OCI-LY3 (cell line): ENCODE data around the gene TGIF1.
A peak's percentile ranks its signal among the peaks of the same experiment; 100 is the strongest.

Source experiments
- H2AFZ ChIP-seq: fragments of 200-600, 300-600 bp; shearing (Covaris generic); 2 replicates; pipeline ENCODE4 v1.6.0; 2014; ENCODE audit warnings: antibody characterized with exemption, low read depth, low read length
- H3K27ac ChIP-seq: fragments of 200-600, 300-600 bp; sonication (generic); 2 replicates; pipeline ENCODE4 v1.5.1; 2014; ENCODE audit warnings: mild to moderate bottlenecking, low read length, moderate library complexity, mixed read lengths
- H3K27me3 ChIP-seq: fragments of 200-600, 300-600 bp; sonication (generic); 2 replicates; pipeline ENCODE4 v1.6.1; 2014; ENCODE audit warnings: low read depth, low read length, mixed read lengths
- H3K36me3 ChIP-seq: fragments of 200-600, 300-600 bp; sonication (generic); replicated peaks from 2 replicates; pipeline ENCODE3; 2014; ENCODE audit warnings: low read depth, low read length, mixed read lengths
- H3K4me1 ChIP-seq: fragments of 300-600, 200-600 bp; sonication (generic); 2 replicates; pipeline ENCODE4 v1.6.1; 2014; ENCODE audit warnings: low read length, mixed read lengths
- H3K4me2 ChIP-seq: fragments of 200-600, 300-600 bp; sonication (generic); 2 replicates; pipeline ENCODE4 v1.6.1; 2014; ENCODE audit warnings: low read length, mixed read lengths
- H3K4me3 ChIP-seq: fragments of 300-600, 200-600 bp; sonication (generic); 2 replicates; pipeline ENCODE4 v1.5.1; 2014; ENCODE audit warnings: antibody characterized with exemption, mild to moderate bottlenecking, low read length, moderate library complexity
- H3K79me2 ChIP-seq: fragments of 300-600, 200-600 bp; shearing (Covaris generic); 2 replicates; pipeline ENCODE4 v1.6.1; 2014; ENCODE audit warnings: mild to moderate bottlenecking, low read length, mixed read lengths
- H3K9ac ChIP-seq: fragments of 300-600, 200-600 bp; shearing (Covaris generic); 2 replicates; pipeline ENCODE4 v1.6.0; 2014; ENCODE audit warnings: mild to moderate bottlenecking, low read length, moderate library complexity
- H3K9me3 ChIP-seq: fragments of 200-600, 300-600 bp; shearing (Covaris generic); 2 replicates; pipeline ENCODE4 v1.6.1; 2014; ENCODE audit warnings: low read length, mixed read lengths; ENCODE audit not compliant: insufficient read depth
- H4K20me1 ChIP-seq: fragments of 200-600, 300-600 bp; sonication (generic); 2 replicates; pipeline ENCODE4 v1.6.1; 2016; ENCODE audit warnings: low read length, mixed read lengths; ENCODE audit not compliant: insufficient read depth
- CTCF ChIP-seq: fragments of 200-600, 300-600 bp; sonication (generic); IDR thresholded peaks from 2 replicates; pipeline ENCODE4 v1.5.1; 2014; ENCODE audit warnings: antibody characterized with exemption, low read length, low read depth
- EZH2phosphoT487 ChIP-seq: fragments of 200-600 bp; shearing (Covaris generic); IDR thresholded peaks from 2 replicates; pipeline ENCODE4 v1.6.1; 2018; ENCODE audit warnings: antibody characterized with exemption, mixed run types, low read depth

TGIF1 gene

GRCh38 chr18:3463051-3463450, 13.1 kb downstream of the TGIF1 start:
- H3K79me2 ChIP-seq: peaks cover 47% of the 10 kb centered on the region
- H3K4me3 ChIP-seq: no peak overlapping the region
- peak overlapping the region; percentile 68 for H3K27ac ChIP-seq
- no peak for TF ChIP-seq CTCF
- TF ChIP-seq EZH2phosphoT487: no peak
- no peak overlapping the region for H3K4me2 ChIP-seq
- no peak overlapping the region for H2AFZ ChIP-seq
- H4K20me1 ChIP-seq: peaks cover 34% of the 10 kb centered on the region
- H3K27me3 ChIP-seq: no peaks in the 10 kb centered on the region
- H3K9me3 ChIP-seq: no peaks in the 10 kb centered on the region
- peaks cover 58% of the 10 kb centered on the region for H3K4me1 ChIP-seq
- peaks cover 54% of the 10 kb centered on the region for H3K36me3 ChIP-seq
- no peak overlapping the region; the same call in 1 of the 2 replicates for H3K9ac ChIP-seq

- peaks cover 31% of the 10 kb centered on the region for H3K36me3 ChIP-seq
- H4K20me1 ChIP-seq: peaks cover 8% of the 10 kb centered on the region
- no peaks in the 10 kb centered on the region for H3K9me3 ChIP-seq
- H3K27ac ChIP-seq: peak overlapping the region; percentile 89
- no peaks in the 10 kb centered on the region for H3K27me3 ChIP-seq
- H3K9ac ChIP-seq: peak overlapping the region; percentile 69
- peak overlapping the region; percentile 78 for H3K4me2 ChIP-seq
- H2AFZ ChIP-seq: no peak overlapping the region
- TF ChIP-seq CTCF: no peak
- TF ChIP-seq EZH2phosphoT487: no peak
- peaks cover 48% of the 10 kb centered on the region for H3K4me1 ChIP-seq
- peak overlapping the region; percentile 62 for H3K4me3 ChIP-seq
- peaks cover 19% of the 10 kb centered on the region for H3K79me2 ChIP-seq
These were observed 16.1 kb downstream of the TGIF1 start for GRCh38 chr18:3466045-3466444.

GRCh38 chr18:3466872-3467271, 16.9 kb downstream of the TGIF1 start:
- TF ChIP-seq CTCF: no peak
- no peak for TF ChIP-seq EZH2phosphoT487
- Histone ChIP-seq H3K27me3 (no peaks in the 10 kb centered on the region), H3K9me3 (no peaks in the 10 kb centered on the region), H2AFZ (no peak overlapping the region), H3K9ac (peak overlapping the region; percentile 69), H3K36me3 (peaks cover 23% of the 10 kb centered on the region), H4K20me1 (peaks cover 3% of the 10 kb centered on the region), H3K4me2 (peak overlapping the region; percentile 78), H3K4me3 (peak overlapping the region; percentile 62), H3K4me1 (peaks cover 49% of the 10 kb centered on the region), H3K79me2 (peaks cover 16% of the 10 kb centered on the region), H3K27ac (peak overlapping the region; percentile 89)

- H3K27ac ChIP-seq: no peak overlapping the region
- no peaks in the 10 kb centered on the region for H3K9me3 ChIP-seq
- peaks cover 12% of the 10 kb centered on the region for H3K36me3 ChIP-seq
- no peak overlapping the region for H3K4me3 ChIP-seq
- peaks cover 57% of the 10 kb centered on the region for H3K4me1 ChIP-seq
- H3K27me3 ChIP-seq: no peaks in the 10 kb centered on the region
- no peaks in the 10 kb centered on the region for H4K20me1 ChIP-seq
- no peak overlapping the region for H3K9ac ChIP-seq
- H3K4me2 ChIP-seq: no peak overlapping the region
- peaks cover 8% of the 10 kb centered on the region; the same call in 1 of the 2 replicates for H3K79me2 ChIP-seq
- no peak overlapping the region for H2AFZ ChIP-seq
- TF ChIP-seq EZH2phosphoT487: no peak
- TF ChIP-seq CTCF: no peak
These were observed 18.2 kb downstream of the TGIF1 start for GRCh38 chr18:3468066-3468705.
